H1 (cell line): Measurements from ENCODE around the gene TRIM5. TPM values are rescaled to one million over a fixed set of nuclear protein-coding genes. Genes with fewer than 3 reads are reported as not detected.
"Not testable (repeated sequence)": the region's sequence is repeated elsewhere in the genome, so short reads cannot be mapped to it uniquely, and the experiment has no call there.

Experiments
- CTCF ChIA-PET: fragments of 300-600 bp; sonication (Branson Sonifier 250); formaldehyde crosslinking; loops from one replicate; lab custom pipeline; 2021; ENCODE audit not compliant: partially characterized antibody; lab: Charles Lee
- POLR2A ChIA-PET: fragments of 300-600 bp; sonication (Branson Sonifier 250); formaldehyde crosslinking; loops from one replicate; lab custom pipeline; 2021; ENCODE audit warnings: inconsistent platforms; ENCODE audit not compliant: partially characterized antibody; lab: Charles Lee
- DNase-seq, 2 experiments: peaks; one replicate each; pipeline versions ENCODE4 v3.0.0 to v3.0.0-alpha.2; 2010 to 2022; ENCODE audit warnings: low spot score in 2 of 2, low read depth in 1 of 2, mixed read lengths in 1 of 2
- FAIRE-seq: peaks from 2 replicates; lab custom pipeline; 2011; peaks lifted over from hg19 to GRCh38; lab: Jason Lieb, UNC
- H2AFZ ChIP-seq: 2 replicates; pipeline ENCODE4 v1.8.1; 2012; ENCODE audit warnings: low read length, inconsistent platforms
- H2AK5ac ChIP-seq: 2 replicates; pipeline ENCODE4 v1.6.1; 2013; ENCODE audit warnings: low read depth, low read length
- H2BK120ac ChIP-seq: replicated peaks from 2 replicates; pipeline ENCODE3; 2013; ENCODE audit warnings: low read depth, low read length, inconsistent platforms
- H2BK12ac ChIP-seq: 2 replicates; pipeline ENCODE4 v1.6.1; 2013; ENCODE audit warnings: low read depth, low read length
- H2BK15ac ChIP-seq: 2 replicates; pipeline ENCODE4 v1.6.1; 2013; ENCODE audit warnings: low read length
- H2BK20ac ChIP-seq: 2 replicates; pipeline ENCODE4 v1.6.1; 2013; ENCODE audit warnings: low read length
- H2BK5ac ChIP-seq: 2 replicates; pipeline ENCODE4 v1.6.1; 2013; ENCODE audit warnings: low read depth, low read length
- H3K14ac ChIP-seq: 2 replicates; pipeline ENCODE4 v1.6.1; 2013; ENCODE audit warnings: inconsistent platforms; ENCODE audit not compliant: insufficient read length
- H3K18ac ChIP-seq: 2 replicates; pipeline ENCODE4 v1.6.1; 2013; ENCODE audit warnings: low read length; ENCODE audit errors: extremely low read depth
- H3K23ac ChIP-seq: 2 replicates; pipeline ENCODE4 v1.6.1; 2013; ENCODE audit warnings: inconsistent platforms; ENCODE audit not compliant: insufficient read length
- H3K23me2 ChIP-seq: 2 replicates; pipeline ENCODE4 v1.6.1; 2013; ENCODE audit warnings: low read depth, low read length
- H3K27ac ChIP-seq: 2 replicates; pipeline ENCODE4 v1.6.1; 2011; ENCODE audit warnings: low read depth, low read length, inconsistent platforms
- H3K27me3 ChIP-seq, 4 experiments: replicated peaks in 1 of 4; 1 replicate in 1 of 4; 2 replicates in 3 of 4; pipeline versions ENCODE4 v1.6.1 to v1.8.1; 2011 to 2013; ENCODE audit warnings: low read length in 3 of 4, mild to moderate bottlenecking in 3 of 4, inconsistent platforms in 2 of 4, mixed read lengths in 2 of 4, moderate library complexity in 1 of 4; ENCODE audit not compliant: control insufficient read depth in 3 of 4, insufficient read depth in 3 of 4; ENCODE audit errors: extremely low read depth in 1 of 4
- H3K36me3 ChIP-seq, 4 experiments: 2 replicates each; pipeline versions ENCODE4 v1.6.1 to v1.8.1; 2011 to 2013; ENCODE audit warnings: mild to moderate bottlenecking in 4 of 4, low read length in 3 of 4, moderate library complexity in 2 of 4, control low read depth in 1 of 4, inconsistent platforms in 1 of 4; ENCODE audit not compliant: insufficient read depth in 4 of 4, control insufficient read depth in 2 of 4
- H3K4ac ChIP-seq: replicated peaks from 2 replicates; pipeline ENCODE3; 2013; ENCODE audit warnings: low read length, low read depth, mixed read lengths, inconsistent platforms; ENCODE audit not compliant: insufficient read length
- H3K4me1 ChIP-seq, 4 experiments: replicated peaks in 1 of 4; 1 replicate in 1 of 4; 2 replicates in 3 of 4; pipeline versions ENCODE4 v1.6.1 to v1.8.1; 2011 to 2013; ENCODE audit warnings: low read length in 3 of 4, inconsistent platforms in 2 of 4, mixed read lengths in 1 of 4; ENCODE audit not compliant: insufficient read depth in 4 of 4, control insufficient read depth in 3 of 4
- H3K4me2 ChIP-seq, 2 experiments: 2 replicates each; pipeline versions ENCODE4 v1.6.1 to v1.8.1; 2011 to 2013; ENCODE audit warnings: low read depth in 2 of 2, low read length in 2 of 2, control low read depth in 1 of 2, inconsistent platforms in 1 of 2, mild to moderate bottlenecking in 1 of 2; ENCODE audit not compliant: insufficient read depth in 1 of 2
- H3K4me3 ChIP-seq, 4 experiments: fragments of 200-600, 300-600 bp in 1 of 4; sonication (generic), shearing (Covaris generic), sonication (Bioruptor Twin) in 1 of 4; 2 replicates each; pipeline versions ENCODE4 v1.5.1 to v1.8.1; 2011 to 2016; ENCODE audit warnings: low read length in 4 of 4, low read depth in 3 of 4, control low read depth in 2 of 4, inconsistent platforms in 2 of 4, mild to moderate bottlenecking in 2 of 4, mixed read lengths in 1 of 4, moderate library complexity in 1 of 4; ENCODE audit not compliant: insufficient read depth in 2 of 4; ENCODE audit errors: extremely low read depth in 1 of 4
- H3K56ac ChIP-seq: replicated peaks from 2 replicates; pipeline ENCODE3; 2013; ENCODE audit warnings: low read depth, mild to moderate bottlenecking, mixed read lengths, low read length, inconsistent platforms; ENCODE audit not compliant: insufficient read length
- H3K79me1 ChIP-seq: 2 replicates; pipeline ENCODE4 v1.6.1; 2013; ENCODE audit warnings: low read depth, low read length, control low read depth
- H3K79me2 ChIP-seq, 2 experiments: 2 replicates each; pipeline versions ENCODE4 v1.6.1 to v1.8.1; 2012 to 2013; ENCODE audit warnings: low read length in 2 of 2, mild to moderate bottlenecking in 2 of 2, inconsistent platforms in 1 of 2; ENCODE audit not compliant: insufficient read depth in 2 of 2, control insufficient read depth in 1 of 2
- H3K9ac ChIP-seq, 4 experiments: replicated peaks in 1 of 4; 1 replicate in 1 of 4; 2 replicates in 3 of 4; pipeline versions ENCODE4 v1.6.1 to v1.8.1; 2011 to 2013; ENCODE audit warnings: low read depth in 3 of 4, low read length in 3 of 4, control low read depth in 2 of 4, mild to moderate bottlenecking in 2 of 4, moderate library complexity in 2 of 4, inconsistent platforms in 1 of 4; ENCODE audit errors: extremely low read depth in 1 of 4
- H3K9me3 ChIP-seq, 2 experiments: 2 replicates each; pipeline versions ENCODE4 v1.6.1 to v1.8.1; 2012 to 2013; ENCODE audit warnings: mild to moderate bottlenecking in 2 of 2, moderate library complexity in 2 of 2, control low read depth in 1 of 2, inconsistent platforms in 1 of 2, low read depth in 1 of 2, low read length in 1 of 2, mixed read lengths in 1 of 2; ENCODE audit not compliant: insufficient read depth in 2 of 2
- H4K20me1 ChIP-seq, 2 experiments: replicated peaks in 1 of 2; 2 replicates each; pipeline versions ENCODE3 to v1.8.1; 2011 to 2013; ENCODE audit warnings: inconsistent platforms in 2 of 2, low read length in 2 of 2, mild to moderate bottlenecking in 1 of 2; ENCODE audit not compliant: insufficient read depth in 2 of 2, control insufficient read depth in 1 of 2
- H4K5ac ChIP-seq: 2 replicates; pipeline ENCODE4 v1.6.1; 2013; ENCODE audit warnings: low read length, low read depth, mixed read lengths, inconsistent platforms; ENCODE audit not compliant: insufficient read length
- H4K8ac ChIP-seq: 2 replicates; pipeline ENCODE4 v1.8.0; 2013; ENCODE audit warnings: mild to moderate bottlenecking, moderate library complexity, low read length, inconsistent platforms; ENCODE audit not compliant: insufficient read depth; ENCODE audit errors: extremely low read depth
- H4K91ac ChIP-seq: replicated peaks from 2 replicates; pipeline ENCODE3; 2013; ENCODE audit warnings: low read length, mixed read lengths, inconsistent platforms; ENCODE audit not compliant: insufficient read length
- WGBS, 2 experiments: shearing (Covaris generic) in 1 of 2; methylation state at CpG; one replicate each; pipeline versions ENCODE4 v1.1.6 to v1.1.7; 2013 to 2015; ENCODE audit warnings: low lambda C conversion rate in 2 of 2, mixed read lengths in 2 of 2, inconsistent platforms in 1 of 2, low coverage in 1 of 2, missing lambda C conversion rate in 1 of 2; ENCODE audit not compliant: insufficient replicate concordance in 2 of 2, insufficient coverage in 1 of 2, insufficient read length in 1 of 2; ENCODE audit errors: extremely low coverage in 1 of 2, missing lambda C conversion rate in 1 of 2; 5-methylcytosine and 5-hydroxymethylcytosine counted together
- polyA plus RNA-seq, 7 experiments: library from polyadenylated mRNA; depleted of rRNA in 3 of 7; stranded (reverse) in 5 of 7; unstranded in 2 of 7; fragments of >200 nt in 5 of 7; fragments of 200-250 nt in 2 of 7; gene quantifications; 1 replicate in 5 of 7; 2 replicates in 1 of 7; 4 replicates in 1 of 7; pipeline versions ENCODE4 v1.2.1 to v1.2.3, GENCODE V29; 2011 to 2013; ENCODE audit warnings: missing spikeins in 2 of 7, mixed read lengths in 2 of 7
- total RNA-seq: library from RNA; stranded (reverse); fragmentation: NEBNext Ultra II Directional; extraction: Animal tissue kit (Norgen Biotek cat#: 25700); gene quantifications from 2 replicates; pipeline ENCODE4 v1.2.1, GENCODE V29; 2021

Gene TRIM5
- total and polyA plus RNA-seq, 2 of the 8 experiments (the other 6 are each of a cell fraction or from before 2014, with no cell fraction given): 23.5 to 35.5 TPM

DNA sequence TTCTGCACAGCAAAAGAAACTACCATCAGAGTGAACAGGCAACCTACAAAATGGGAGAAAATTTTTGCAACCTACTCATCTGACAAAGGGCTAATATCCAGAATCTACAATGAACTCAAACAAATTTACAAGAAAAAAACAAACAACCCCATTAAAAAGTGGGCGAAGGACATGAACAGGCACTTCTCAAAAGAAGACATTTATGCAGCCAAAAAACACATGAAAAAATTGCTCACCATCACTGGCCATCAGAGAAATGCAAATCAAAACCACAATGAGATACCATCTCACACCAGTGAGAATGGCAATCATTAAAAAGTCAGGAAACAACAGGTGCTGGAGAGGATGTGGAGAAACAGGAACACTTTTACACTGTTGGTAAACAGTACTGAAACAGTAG lies 31.6 kb upstream of the TRIM5 start:
- H2AK5ac ChIP-seq, H2BK12ac ChIP-seq, POLR2A ChIA-PET, FAIRE-seq, H3K27me3 ChIP-seq, H4K20me1 ChIP-seq, H3K18ac ChIP-seq, H3K27ac ChIP-seq, H2BK15ac ChIP-seq, H3K4me1 ChIP-seq, H3K4me3 ChIP-seq, H2BK5ac ChIP-seq, H3K4ac ChIP-seq, H2BK20ac ChIP-seq, H2BK120ac ChIP-seq, DNase-seq, H3K9ac ChIP-seq, H3K4me2 ChIP-seq, H3K79me1 ChIP-seq, H2AFZ ChIP-seq, CTCF ChIA-PET, H4K5ac ChIP-seq, H4K8ac ChIP-seq, H3K23me2 ChIP-seq, H3K23ac ChIP-seq, H3K79me2 ChIP-seq, H3K36me3 ChIP-seq, H3K56ac ChIP-seq, H3K9me3 ChIP-seq, H4K91ac ChIP-seq, H3K14ac ChIP-seq: not testable (repeated sequence)
- WGBS, 2 experiments: 100% methylated on average over 1 of the region's 1 CpG; no CpG with 5 or more reads in 1 of the 2 experiments
